GM04503 (cell line): ENCODE data around the gene DYRK3.
"Not testable (repeated sequence)": the region's sequence is repeated elsewhere in the genome, so short reads cannot be mapped to it uniquely, and the experiment has no call there.

Source experiments
- DNase-seq: peaks from one replicate; pipeline ENCODE4 v3.0.0-alpha.2; 2012; ENCODE audit warnings: low read depth

The DYRK3 gene

GRCh38 chr1:206631085-206631509 is 4.2 kb upstream of the DYRK3 start:
- DNase-seq, result no peak

- peak; percentile 73 for DNase-seq
These were observed 1.6 kb upstream of the DYRK3 start for GRCh38 chr1:206633708-206634121.

GRCh38 chr1:206634365-206635079 is 814 bp upstream of the DYRK3 start:
- peak; percentile 60 for DNase-seq

GRCh38 chr1:206635978-206636345 is 626 bp downstream of the DYRK3 start:
- no peak for DNase-seq

GRCh38 chr1:206636671-206637070 is 1.3 kb downstream of the DYRK3 start:
- DNase-seq, result no peak

- DNase-seq, result no peak
These were observed 2.3 kb downstream of the DYRK3 start for GRCh38 chr1:206637605-206638004.

GRCh38 chr1:206642074-206642473 is 6.7 kb downstream of the DYRK3 start:
- not testable (repeated sequence) for DNase-seq

- DNase-seq, result no peak
These were observed 7.9 kb downstream of the DYRK3 start for GRCh38 chr1:206643118-206643698.

GRCh38 chr1:206646504-206646903 is 11.2 kb downstream of the DYRK3 start:
- no peak for DNase-seq

- no peak for DNase-seq
These were observed 11.9 kb downstream of the DYRK3 start for GRCh38 chr1:206647224-206647623.

GRCh38 chr1:206649261-206649921 is 14.1 kb downstream of the DYRK3 start:
- DNase-seq, result no peak

GRCh38 chr1:206651014-206651413 is 15.7 kb downstream of the DYRK3 start:
- no peak for DNase-seq

- no peak for DNase-seq
These were observed 16.9 kb downstream of the DYRK3 start for GRCh38 chr1:206651958-206652890.

- no peak for DNase-seq
These were observed 18.6 kb downstream of the DYRK3 start for GRCh38 chr1:206653715-206654459.

GRCh38 chr1:206654828-206655227 is 19.5 kb downstream of the DYRK3 start:
- DNase-seq, result no peak

GRCh38 chr1:206655471-206655882 is 20.1 kb downstream of the DYRK3 start:
- no peak for DNase-seq

- no peak for DNase-seq
These were observed 21.6 kb downstream of the DYRK3 start for GRCh38 chr1:206656936-206657335.

- no peak for DNase-seq
These were observed 22.4 kb downstream of the DYRK3 start for GRCh38 chr1:206657751-206658150.

- DNase-seq, result no peak
These were observed 23.1 kb downstream of the DYRK3 start for GRCh38 chr1:206658264-206658980.

- DNase-seq, result no peak
These were observed 23.6 kb downstream of the DYRK3 start for GRCh38 chr1:206658981-206659273.

GRCh38 chr1:206660136-206660535 is 24.8 kb downstream of the DYRK3 start:
- no peak for DNase-seq
